Effector CD4-positive, alpha-beta T cell (primary cell): ENCODE data around the gene RNF149.
"Not testable (repeated sequence)": the region's sequence is repeated elsewhere in the genome, so short reads cannot be mapped to it uniquely, and the experiment has no call there.

Experiments
- DNase-seq: peaks from one replicate; pipeline ENCODE4 v3.0.0-alpha.2; 2020

The RNF149 gene

GRCh38 chr2:101253013-101253702, 55.3 kb downstream of the RNF149 start:
- DNase-seq: peak; percentile 70

GRCh38 chr2:101252408-101253012, 56.0 kb downstream of the RNF149 start, which contains the start of gene CNOT11:
Gene CNOT11 (plus strand): TSS chr2:101252886. CDS start chr2:101252965, 79 bp downstream.
- peak; percentile 100 for DNase-seq

GRCh38 chr2:101251844-101252407, 56.6 kb downstream of the RNF149 start:
- DNase-seq: peak; percentile 29

- not testable (repeated sequence) for DNase-seq
Observed at GRCh38 chr2:101251246-101251781, 57.2 kb downstream of the RNF149 start.

GRCh38 chr2:101249826-101250225, 58.7 kb downstream of the RNF149 start:
- DNase-seq: no peak

GRCh38 chr2:101248756-101249155, 59.7 kb downstream of the RNF149 start:
- DNase-seq: not testable (repeated sequence)

- DNase-seq: not testable (repeated sequence)
Observed at GRCh38 chr2:101245468-101245867, 63.0 kb downstream of the RNF149 start.

GRCh38 chr2:101244899-101245298, 63.6 kb downstream of the RNF149 start:
- DNase-seq: not testable (repeated sequence)

- not testable (repeated sequence) for DNase-seq
Observed at GRCh38 chr2:101244373-101244772, 64.1 kb downstream of the RNF149 start.

- no peak for DNase-seq
Observed at GRCh38 chr2:101241158-101241557, 67.3 kb downstream of the RNF149 start.

GRCh38 chr2:101240694-101241093, 67.8 kb downstream of the RNF149 start:
- DNase-seq: not testable (repeated sequence)

- DNase-seq: not testable (repeated sequence)
Observed at GRCh38 chr2:101239760-101240118, 68.8 kb downstream of the RNF149 start.

- DNase-seq: no peak
Observed at GRCh38 chr2:101238930-101239759, 69.4 kb downstream of the RNF149 start.

- not testable (repeated sequence) for DNase-seq
Observed at GRCh38 chr2:101237944-101238343, 70.6 kb downstream of the RNF149 start.

- DNase-seq: not testable (repeated sequence)
Observed at GRCh38 chr2:101235956-101236355, 72.5 kb downstream of the RNF149 start.

- no peak for DNase-seq
Observed at GRCh38 chr2:101234169-101234938, 74.1 kb downstream of the RNF149 start.

- DNase-seq: no peak
Observed at GRCh38 chr2:101232770-101233169, 75.7 kb downstream of the RNF149 start.

GRCh38 chr2:101231937-101232730, 76.4 kb downstream of the RNF149 start:
- no peak for DNase-seq

- no peak for DNase-seq
Observed at GRCh38 chr2:101231240-101231639, 77.3 kb downstream of the RNF149 start.

GRCh38 chr2:101230541-101231001, 77.9 kb downstream of the RNF149 start:
- DNase-seq: no peak
